ENCODE results near the gene EDC4.

- TF ChIP-seq, protein P1, sequence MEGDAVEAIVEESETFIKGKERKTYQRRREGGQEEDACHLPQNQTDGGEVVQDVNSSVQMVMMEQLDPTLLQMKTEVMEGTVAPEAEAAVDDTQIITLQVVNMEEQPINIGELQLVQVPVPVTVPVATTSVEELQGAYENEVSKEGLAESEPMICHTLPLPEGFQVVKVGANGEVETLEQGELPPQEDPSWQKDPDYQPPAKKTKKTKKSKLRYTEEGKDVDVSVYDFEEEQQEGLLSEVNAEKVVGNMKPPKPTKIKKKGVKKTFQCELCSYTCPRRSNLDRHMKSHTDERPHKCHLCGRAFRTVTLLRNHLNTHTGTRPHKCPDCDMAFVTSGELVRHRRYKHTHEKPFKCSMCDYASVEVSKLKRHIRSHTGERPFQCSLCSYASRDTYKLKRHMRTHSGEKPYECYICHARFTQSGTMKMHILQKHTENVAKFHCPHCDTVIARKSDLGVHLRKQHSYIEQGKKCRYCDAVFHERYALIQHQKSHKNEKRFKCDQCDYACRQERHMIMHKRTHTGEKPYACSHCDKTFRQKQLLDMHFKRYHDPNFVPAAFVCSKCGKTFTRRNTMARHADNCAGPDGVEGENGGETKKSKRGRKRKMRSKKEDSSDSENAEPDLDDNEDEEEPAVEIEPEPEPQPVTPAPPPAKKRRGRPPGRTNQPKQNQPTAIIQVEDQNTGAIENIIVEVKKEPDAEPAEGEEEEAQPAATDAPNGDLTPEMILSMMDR (IDR thresholded peaks at IDR 0.05; ENCODE audit: insufficient read depth, low read length, poor library complexity, severe bottlenecking): no peak
- no peak for TF ChIP-seq EZH2phosphoT487 (conservative IDR thresholded peaks at IDR 0.05; ENCODE audit: low read length)
Observed at GRCh38 chr16:67930678-67931211, 57.9 kb downstream of the EDC4 start.

Measured in SU-DHL-6 (cell line).